GM12801 (cell line): Measurements from ENCODE around the gene C11orf98.

Experiments
- TF ChIP-seq, protein P1 (sequence below): IDR thresholded peaks from one replicate; pipeline ENCODE4 v1.5.1; 2011; ENCODE audit warnings: control low read depth; ENCODE audit not compliant: insufficient read length; ENCODE audit errors: extremely low read depth

C11orf98 gene

GRCh38 chr11:62667460-62667859 lies 2.5 kb upstream of the C11orf98 start:
- TF ChIP-seq, protein P1, sequence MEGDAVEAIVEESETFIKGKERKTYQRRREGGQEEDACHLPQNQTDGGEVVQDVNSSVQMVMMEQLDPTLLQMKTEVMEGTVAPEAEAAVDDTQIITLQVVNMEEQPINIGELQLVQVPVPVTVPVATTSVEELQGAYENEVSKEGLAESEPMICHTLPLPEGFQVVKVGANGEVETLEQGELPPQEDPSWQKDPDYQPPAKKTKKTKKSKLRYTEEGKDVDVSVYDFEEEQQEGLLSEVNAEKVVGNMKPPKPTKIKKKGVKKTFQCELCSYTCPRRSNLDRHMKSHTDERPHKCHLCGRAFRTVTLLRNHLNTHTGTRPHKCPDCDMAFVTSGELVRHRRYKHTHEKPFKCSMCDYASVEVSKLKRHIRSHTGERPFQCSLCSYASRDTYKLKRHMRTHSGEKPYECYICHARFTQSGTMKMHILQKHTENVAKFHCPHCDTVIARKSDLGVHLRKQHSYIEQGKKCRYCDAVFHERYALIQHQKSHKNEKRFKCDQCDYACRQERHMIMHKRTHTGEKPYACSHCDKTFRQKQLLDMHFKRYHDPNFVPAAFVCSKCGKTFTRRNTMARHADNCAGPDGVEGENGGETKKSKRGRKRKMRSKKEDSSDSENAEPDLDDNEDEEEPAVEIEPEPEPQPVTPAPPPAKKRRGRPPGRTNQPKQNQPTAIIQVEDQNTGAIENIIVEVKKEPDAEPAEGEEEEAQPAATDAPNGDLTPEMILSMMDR: no peak

GRCh38 chr11:62666259-62666926 lies 1.4 kb upstream of the C11orf98 start:
- TF ChIP-seq, protein P1: no peak

DNA sequence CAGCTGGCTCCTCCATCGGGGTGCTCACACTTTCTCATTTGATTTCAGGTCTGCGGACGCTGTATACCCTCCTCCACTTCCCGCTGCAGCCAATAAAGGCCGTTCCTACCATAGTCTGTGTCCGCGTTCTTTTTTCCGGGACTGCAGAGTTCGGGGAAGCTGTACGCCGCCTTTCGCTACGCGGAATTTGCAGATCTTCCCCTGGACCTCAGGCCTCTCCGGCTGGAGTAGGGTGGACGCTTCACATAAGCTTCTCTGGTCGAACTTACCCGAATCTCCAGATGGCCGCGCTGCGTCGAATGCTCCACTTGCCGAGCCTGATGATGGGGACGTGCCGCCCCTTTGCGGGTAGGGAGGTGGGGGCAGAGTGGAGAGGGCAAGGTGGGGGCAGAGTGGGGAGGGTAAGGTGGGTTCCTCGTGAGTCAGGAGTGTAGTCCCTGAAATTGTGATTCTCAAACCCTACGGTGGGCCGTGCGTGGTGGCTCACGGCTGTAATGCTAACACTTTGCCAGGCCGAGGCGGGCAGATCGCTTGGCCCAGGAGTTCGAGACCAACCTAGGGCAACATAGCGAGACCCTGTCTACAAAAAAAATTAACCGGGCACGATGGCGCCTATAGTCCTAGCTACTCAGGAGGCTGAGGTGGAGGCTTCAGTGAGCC lies 719 bp upstream of the C11orf98 start:
- TF ChIP-seq, protein P1: no peak

DNA sequence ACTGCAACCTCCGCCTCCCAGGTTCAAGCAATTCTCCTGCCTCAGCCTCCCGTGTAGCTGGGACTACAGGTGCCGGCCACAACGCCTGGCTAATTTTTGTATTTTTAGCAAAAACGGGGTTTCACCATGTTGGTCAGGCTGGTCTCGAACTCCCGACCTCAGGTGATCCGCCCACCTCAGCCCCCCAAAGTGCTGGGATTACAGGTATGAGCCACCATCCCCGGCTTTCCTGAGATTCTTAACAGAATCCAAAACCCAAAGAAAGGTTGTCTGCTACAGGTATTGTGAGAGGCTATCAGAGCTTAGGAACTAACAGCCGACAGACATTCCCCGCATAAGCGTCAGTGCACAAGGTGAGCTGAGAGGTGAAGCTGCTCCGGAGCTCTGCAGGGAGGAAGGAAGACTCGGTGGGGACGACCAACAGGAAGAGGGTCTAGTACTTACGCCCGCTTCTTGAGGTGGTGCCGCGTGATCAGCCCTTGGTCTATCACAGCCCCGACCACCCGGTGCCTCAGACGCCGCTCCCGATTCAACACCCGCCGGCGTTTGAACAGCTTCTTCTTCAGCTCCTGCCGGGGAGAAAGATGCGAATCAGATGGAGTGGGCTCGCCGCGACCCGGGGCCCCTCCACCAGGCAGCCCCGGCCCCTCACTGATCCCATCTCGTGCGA lies 470 bp downstream of the C11orf98 start:
- TF ChIP-seq, protein P1: no peak

GRCh38 chr11:62656796-62657429 lies 8.1 kb downstream of the C11orf98 start:
- TF ChIP-seq, protein P1: no peak

GRCh38 chr11:62654297-62654696 lies 10.7 kb downstream of the C11orf98 start:
- TF ChIP-seq, protein P1: no peak
